Muscle layer of duodenum (tissue), 2 donors: ENCODE data around the gene LGR5.

Experiments used
- H3K27ac ChIP-seq: one replicate; pipeline ENCODE4 v1.7.0; 2013; ENCODE audit warnings: mild to moderate bottlenecking, low read length
- H3K27me3 ChIP-seq: one replicate; pipeline ENCODE4 v1.7.0; 2013; ENCODE audit warnings: low read depth, mild to moderate bottlenecking, control low read depth, low read length
- H3K36me3 ChIP-seq, 2 donors: one replicate each; pipeline ENCODE4 v1.7.0; 2013; ENCODE audit warnings: low read length in 2 of 2, control low read depth in 1 of 2, mild to moderate bottlenecking in 1 of 2; ENCODE audit not compliant: insufficient read depth in 2 of 2, control insufficient read depth in 1 of 2
- H3K4me1 ChIP-seq, 2 donors: one replicate each; pipeline ENCODE4 v1.7.0; 2013; ENCODE audit warnings: low read length in 2 of 2, mild to moderate bottlenecking in 2 of 2, control low read depth in 1 of 2, moderate library complexity in 1 of 2; ENCODE audit not compliant: insufficient read depth in 2 of 2, control insufficient read depth in 1 of 2
- H3K4me3 ChIP-seq, 2 donors: one replicate each; pipeline ENCODE4 v1.7.0; 2013; ENCODE audit warnings: low read length in 2 of 2, low read depth in 1 of 2, mild to moderate bottlenecking in 1 of 2
- H3K9me3 ChIP-seq, 2 donors: one replicate each; pipeline ENCODE4 v1.7.0; 2013; ENCODE audit warnings: low read length in 2 of 2, control low read depth in 1 of 2, mild to moderate bottlenecking in 1 of 2; ENCODE audit not compliant: control insufficient read depth in 1 of 2
- donor health status: healthy.

The LGR5 gene

DNA sequence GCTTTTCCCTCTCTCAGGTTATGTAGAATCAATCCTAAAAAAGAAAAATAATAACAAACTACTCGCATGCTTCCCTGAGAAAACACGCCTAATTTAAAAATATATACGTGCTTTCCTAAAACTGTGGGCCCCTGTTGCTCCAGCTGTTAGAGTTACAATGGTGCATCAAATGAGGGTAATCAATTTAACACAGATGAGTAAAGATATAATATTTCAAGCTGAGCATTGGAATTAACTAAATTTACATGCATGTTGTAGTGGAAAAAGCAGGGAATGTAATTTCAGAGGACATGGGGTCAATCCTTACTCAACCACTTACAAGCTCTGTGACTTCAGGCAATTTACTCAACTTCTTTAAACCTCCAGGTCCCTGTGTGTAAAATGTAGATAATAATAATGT, 22.4 kb upstream of the LGR5 start:
- no peaks in the 10 kb centered on the region for H3K36me3 ChIP-seq
- no peaks in the 10 kb centered on the region for H3K27me3 ChIP-seq
- H3K4me3 ChIP-seq: no peak overlapping the region
- no peaks in the 10 kb centered on the region for H3K4me1 ChIP-seq
- peaks cover 0 to 2% of the 10 kb centered on the region in 2 donors for H3K9me3 ChIP-seq
- no peak overlapping the region for H3K27ac ChIP-seq

DNA sequence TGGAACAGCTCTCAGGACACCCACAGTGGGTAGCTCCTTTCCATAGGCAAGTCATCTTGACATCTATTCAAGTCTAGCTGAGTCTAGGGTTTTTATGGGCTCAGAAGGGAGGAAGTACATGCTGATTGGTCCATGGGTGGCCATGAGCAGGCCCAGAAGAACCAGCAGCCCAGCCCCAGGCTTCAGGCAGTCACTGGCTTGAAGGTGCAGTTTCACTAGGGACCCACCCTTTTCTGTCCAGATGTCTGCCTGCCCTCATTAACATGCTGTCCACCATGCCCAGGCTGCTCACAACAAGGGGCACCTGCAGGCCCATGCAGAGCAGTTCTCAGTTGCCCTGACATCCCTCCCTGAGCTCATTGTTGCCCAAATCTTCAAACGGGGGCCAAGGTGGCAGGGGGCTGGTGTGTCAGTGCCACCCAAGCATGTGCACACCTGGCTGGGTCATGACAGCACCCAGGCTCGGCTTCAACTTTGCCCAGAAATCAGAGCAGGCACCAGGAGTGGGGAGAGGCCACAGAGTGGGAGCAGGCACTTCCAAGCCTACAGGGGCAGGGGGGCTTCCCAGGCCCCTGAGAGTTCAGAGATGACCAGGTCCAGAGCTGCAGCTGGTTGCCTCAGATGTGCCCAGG, 18.7 kb upstream of the LGR5 start:
- Histone ChIP-seq H3K4me3 (no peak overlapping the region), H3K9me3 (no peaks in the 10 kb centered on the region), H3K27ac (no peak overlapping the region), H3K27me3 (no peaks in the 10 kb centered on the region), H3K4me1 (no peaks in the 10 kb centered on the region), H3K36me3 (no peaks in the 10 kb centered on the region)

DNA sequence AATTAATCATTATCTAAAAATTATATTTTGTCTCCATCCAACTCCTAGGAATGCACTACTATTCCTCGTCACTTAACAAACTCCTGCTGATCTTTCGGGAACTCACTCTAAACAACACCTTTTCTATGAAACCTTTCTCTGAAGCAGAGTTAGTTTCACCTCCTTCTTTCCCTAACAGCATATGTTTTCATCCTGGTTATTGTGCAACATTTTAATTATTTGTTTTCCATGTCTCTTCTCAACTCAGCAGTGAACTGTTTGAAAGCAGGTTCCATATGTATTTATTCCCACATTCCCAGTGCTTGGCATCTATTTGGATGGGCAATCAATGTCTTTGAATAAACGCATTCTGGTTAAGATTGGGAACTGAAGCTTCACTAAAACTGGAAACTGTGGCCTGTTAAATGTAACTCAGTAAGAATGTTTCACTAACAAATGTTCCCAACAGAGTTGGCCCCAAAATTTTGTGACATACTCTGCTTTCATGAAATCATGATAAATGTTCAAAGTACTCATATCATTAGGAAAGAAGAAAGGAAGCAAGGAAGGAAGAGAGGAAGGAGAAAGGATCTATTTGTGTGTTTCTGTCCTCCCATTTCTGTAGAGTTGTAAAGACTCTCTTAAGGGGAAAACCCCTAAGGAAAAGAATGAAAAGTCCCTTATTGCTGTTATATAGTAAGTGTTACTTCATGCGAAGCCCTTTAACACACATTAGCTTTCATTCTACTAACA, 13.9 kb upstream of the LGR5 start:
- H3K9me3 ChIP-seq: no peaks in the 10 kb centered on the region
- H3K4me1 ChIP-seq: no peaks in the 10 kb centered on the region
- H3K36me3 ChIP-seq: no peaks in the 10 kb centered on the region
- H3K4me3 ChIP-seq: no peak overlapping the region
- no peak overlapping the region for H3K27ac ChIP-seq
- no peaks in the 10 kb centered on the region for H3K27me3 ChIP-seq

DNA sequence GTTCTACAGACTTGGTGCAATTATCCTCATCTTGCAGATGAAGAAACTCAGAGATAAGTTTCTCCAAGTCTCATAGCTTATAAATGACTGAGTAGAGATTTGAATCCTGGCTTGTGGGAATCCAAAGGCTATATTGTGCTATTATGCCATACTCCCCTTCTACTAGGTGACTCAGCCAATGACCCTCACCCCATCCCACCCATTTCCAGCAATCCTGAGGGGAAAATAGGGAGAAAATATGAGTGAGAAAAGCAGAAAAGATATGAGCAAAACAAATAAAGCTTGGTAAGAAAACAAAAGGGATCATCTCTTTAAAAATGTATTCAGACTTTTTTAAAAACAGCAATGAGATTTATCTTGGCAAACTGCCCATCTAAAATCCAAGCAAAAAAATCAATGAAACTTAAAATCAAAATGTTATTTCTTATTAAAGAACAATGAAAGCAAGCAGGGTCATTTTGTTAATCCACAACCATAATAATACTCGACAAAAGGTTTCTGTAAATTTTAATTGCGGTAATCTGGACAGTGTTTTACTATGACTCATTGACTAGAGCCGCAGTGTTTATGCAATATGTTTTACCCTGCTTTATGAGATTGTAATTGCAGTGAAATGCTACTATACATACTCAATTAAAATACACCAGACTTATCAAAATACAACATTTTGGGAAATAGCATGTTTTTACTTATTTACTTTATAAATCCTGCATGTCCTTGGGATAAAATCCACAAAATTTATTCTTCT, 13.1 kb upstream of the LGR5 start:
- Histone ChIP-seq H3K27ac (no peak overlapping the region), H3K27me3 (no peaks in the 10 kb centered on the region), H3K4me3 (no peak overlapping the region), H3K36me3 (no peaks in the 10 kb centered on the region), H3K4me1 (no peaks in the 10 kb centered on the region), H3K9me3 (no peaks in the 10 kb centered on the region)

DNA sequence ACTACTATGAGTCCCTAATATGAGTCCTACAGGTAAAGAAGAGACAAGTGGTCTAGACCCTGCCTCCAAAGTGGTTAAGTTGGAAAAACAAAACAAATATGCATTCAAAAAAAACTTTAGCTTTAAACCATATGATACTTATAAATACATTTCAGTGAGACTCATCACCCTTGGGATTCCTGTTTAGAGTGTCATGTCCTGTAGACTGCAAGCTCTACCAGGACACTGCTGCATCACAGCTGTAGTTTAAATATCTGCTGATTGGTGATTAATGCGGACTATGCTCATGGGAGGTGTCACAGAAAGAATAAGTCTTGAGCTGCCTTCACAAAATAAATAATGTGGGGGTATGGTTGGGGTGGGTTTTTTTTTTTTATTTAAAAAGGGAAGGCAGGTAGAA, 8.8 kb upstream of the LGR5 start:
- Histone ChIP-seq H3K9me3 (no peaks in the 10 kb centered on the region), H3K4me1 (no peaks in the 10 kb centered on the region), H3K36me3 (no peaks in the 10 kb centered on the region), H3K27ac (no peak overlapping the region), H3K4me3 (no peak overlapping the region), H3K27me3 (no peaks in the 10 kb centered on the region)

DNA sequence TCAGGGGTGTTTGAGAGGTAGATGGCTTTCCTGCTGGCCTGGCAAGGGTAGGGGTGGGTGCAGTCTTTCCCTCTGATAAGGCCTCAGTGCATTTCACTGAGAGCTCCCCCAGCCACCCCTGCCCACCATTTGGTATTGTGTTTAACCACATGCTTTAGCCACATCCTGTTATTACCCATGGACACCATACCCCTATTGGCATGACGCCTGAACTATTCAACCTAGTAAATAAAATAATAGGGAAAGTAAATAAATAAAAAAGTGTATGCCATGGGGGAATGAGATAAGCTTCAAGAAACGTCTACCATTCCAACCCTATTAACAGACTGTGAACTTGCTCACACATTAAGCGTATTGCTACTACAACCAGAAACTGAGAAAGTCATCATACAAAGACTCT, 7.6 kb upstream of the LGR5 start:
- H3K27me3 ChIP-seq: no peaks in the 10 kb centered on the region
- no peaks in the 10 kb centered on the region for H3K36me3 ChIP-seq
- H3K4me1 ChIP-seq: no peaks in the 10 kb centered on the region
- H3K4me3 ChIP-seq: no peak overlapping the region
- no peak overlapping the region for H3K27ac ChIP-seq
- H3K9me3 ChIP-seq: peaks cover 0 to 7% of the 10 kb centered on the region in 2 donors

DNA sequence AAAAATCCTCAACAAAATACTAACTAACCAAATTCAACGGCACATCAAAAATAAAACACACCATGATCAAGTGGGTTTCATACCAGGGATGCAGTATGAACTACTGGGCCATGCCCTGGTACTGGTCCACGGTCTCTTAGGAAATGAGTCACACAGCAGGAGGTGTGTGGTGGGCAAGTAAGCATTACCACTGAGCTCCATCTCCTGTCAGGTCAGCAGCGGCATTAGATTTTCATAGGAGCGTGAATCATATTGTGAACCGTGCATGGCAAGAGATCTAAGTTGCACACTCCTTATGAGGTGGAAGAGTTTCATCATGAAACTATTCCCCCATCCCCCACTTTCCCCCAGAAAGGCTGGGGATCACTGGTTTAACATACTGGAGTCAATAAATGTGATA, 6.7 kb upstream of the LGR5 start:
- no peaks in the 10 kb centered on the region for H3K4me1 ChIP-seq
- H3K36me3 ChIP-seq: no peaks in the 10 kb centered on the region
- H3K9me3 ChIP-seq: peaks cover 0 to 11% of the 10 kb centered on the region in 2 donors
- peaks cover 3% of the 10 kb centered on the region for H3K27me3 ChIP-seq
- H3K27ac ChIP-seq: no peak overlapping the region
- H3K4me3 ChIP-seq: no peak overlapping the region

DNA sequence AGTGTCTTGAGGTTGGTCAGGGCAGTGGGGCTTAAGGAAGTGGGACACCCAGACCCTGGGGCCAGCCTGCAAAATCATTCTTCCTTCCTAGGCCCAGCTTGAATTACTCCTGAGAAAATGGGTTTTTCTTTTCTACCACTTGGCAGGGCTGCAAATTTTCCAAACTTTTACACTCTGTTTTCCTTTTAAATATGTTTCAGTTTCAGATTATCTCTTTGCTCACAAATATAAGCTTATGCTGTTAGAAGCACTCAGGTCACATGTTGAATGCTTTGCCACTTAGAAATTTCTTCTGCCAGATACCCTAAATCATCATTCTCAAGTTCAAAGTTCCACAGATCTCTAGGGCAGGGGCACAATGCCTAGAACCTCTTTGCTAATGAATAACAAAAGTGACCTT, 2.9 kb upstream of the LGR5 start:
- H3K4me1 ChIP-seq: peaks cover 0 to 22% of the 10 kb centered on the region in 2 donors
- H3K36me3 ChIP-seq: no peaks in the 10 kb centered on the region
- no peak overlapping the region for H3K4me3 ChIP-seq
- H3K27ac ChIP-seq: no peak overlapping the region
- H3K9me3 ChIP-seq: peaks cover 0 to 11% of the 10 kb centered on the region in 2 donors
- peaks cover 16% of the 10 kb centered on the region for H3K27me3 ChIP-seq

DNA sequence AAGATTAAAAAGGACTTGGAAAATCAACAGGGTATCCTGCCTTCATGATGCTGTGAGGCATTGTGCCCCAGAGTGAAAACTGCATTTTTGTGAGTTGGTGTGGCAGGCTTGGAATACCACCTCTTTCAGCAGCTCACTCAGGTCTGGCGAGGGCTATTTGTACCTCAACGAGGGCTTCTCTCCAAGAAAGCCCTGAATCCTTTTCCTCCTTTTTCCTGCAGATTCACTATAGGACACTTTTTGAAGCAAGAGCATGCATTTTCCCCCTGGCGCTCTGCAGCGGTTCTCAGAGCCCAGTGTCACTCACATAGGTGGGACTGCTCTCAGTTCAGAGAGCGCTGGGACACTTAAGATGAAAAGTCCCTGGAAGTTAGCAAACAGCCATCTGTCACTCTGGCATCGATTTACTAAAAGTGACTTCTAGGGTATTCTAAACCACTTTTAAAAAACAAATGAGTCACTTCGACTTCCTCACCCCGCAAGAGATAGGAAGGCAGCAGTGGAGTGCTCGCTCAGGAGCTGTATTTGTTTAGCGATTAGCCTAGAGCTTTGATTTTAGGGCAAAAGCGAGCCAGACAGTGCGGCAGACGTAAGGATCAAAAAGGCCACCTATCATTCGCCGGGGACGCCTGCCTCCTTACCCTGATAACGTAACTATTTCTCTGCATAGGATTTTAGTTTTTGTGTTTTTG, 782 bp upstream of the LGR5 start:
- Histone ChIP-seq H3K27ac (no peak overlapping the region), H3K9me3 (peaks cover 0 to 11% of the 10 kb centered on the region in 2 donors), H3K4me1 (peaks cover 0 to 22% of the 10 kb centered on the region in 2 donors), H3K4me3 (peak overlapping the region; percentile 62 to 80), H3K36me3 (no peaks in the 10 kb centered on the region), H3K27me3 (peaks cover 16% of the 10 kb centered on the region)

DNA sequence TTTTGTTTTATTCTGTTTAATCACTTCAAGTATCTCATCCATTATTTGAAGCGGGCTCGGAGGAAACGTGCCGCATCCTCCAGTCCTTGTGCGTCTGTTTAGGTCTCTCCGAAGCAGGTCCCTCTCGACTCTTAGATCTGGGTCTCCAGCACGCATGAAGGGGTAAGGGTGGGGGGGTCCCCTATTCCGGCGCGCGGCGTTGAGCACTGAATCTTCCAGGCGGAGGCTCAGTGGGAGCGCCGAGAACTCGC, 311 bp upstream of the LGR5 start:
- no peaks in the 10 kb centered on the region for H3K36me3 ChIP-seq
- peaks cover 0 to 22% of the 10 kb centered on the region in 2 donors for H3K4me1 ChIP-seq
- H3K27ac ChIP-seq: no peak overlapping the region
- H3K4me3 ChIP-seq: peak overlapping the region; percentile 62 to 80
- peaks cover 16% of the 10 kb centered on the region for H3K27me3 ChIP-seq
- H3K9me3 ChIP-seq: peaks cover 0 to 11% of the 10 kb centered on the region in 2 donors

DNA sequence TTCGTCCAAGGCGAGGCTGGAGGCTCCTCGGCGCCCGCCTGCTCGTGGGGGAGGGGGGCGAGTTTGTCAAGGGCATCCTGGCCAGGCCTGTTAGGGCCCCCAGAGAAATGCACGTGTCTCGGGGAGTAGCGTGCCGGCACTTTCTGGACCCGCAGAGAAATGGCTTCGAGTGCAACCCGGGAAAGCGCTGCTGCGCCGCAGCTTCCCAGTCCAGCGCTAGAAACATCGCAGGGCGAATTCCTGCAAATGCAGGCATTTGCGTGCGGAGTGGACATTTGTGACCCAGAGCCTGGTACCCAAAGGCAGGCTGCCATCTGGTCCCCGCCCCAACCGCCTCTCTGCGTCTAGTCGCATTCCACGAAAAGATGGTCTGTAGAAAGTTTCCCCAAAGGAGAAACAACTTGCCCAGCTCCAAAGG, 756 bp downstream of the LGR5 start:
- no peak overlapping the region for H3K27ac ChIP-seq
- H3K4me3 ChIP-seq: peak overlapping the region; percentile 40 to 80
- H3K4me1 ChIP-seq: peaks cover 0 to 22% of the 10 kb centered on the region in 2 donors
- H3K36me3 ChIP-seq: no peaks in the 10 kb centered on the region
- peaks cover 16% of the 10 kb centered on the region for H3K27me3 ChIP-seq
- peaks cover 0 to 11% of the 10 kb centered on the region in 2 donors for H3K9me3 ChIP-seq
